HL-60 (cell line): ENCODE measurements around the gene AZU1.

Source experiments
- DNase-seq, 2 experiments: peaks; one replicate each; pipeline ENCODE4 v3.0.0-alpha.2; 2010 to 2020; ENCODE audit warnings: low read depth in 1 of 2, low spot score in 1 of 2
- H3K27ac ChIP-seq: fragments of 250-450 bp; sonication (Bioruptor Pico); replicated peaks from 2 replicates; pipeline ENCODE4 v1.5.1; 2020; ENCODE audit warnings: mild to moderate bottlenecking, moderate library complexity
- H3K27me3 ChIP-seq: fragments of 250-450 bp; sonication (Bioruptor Pico); 2 replicates; pipeline ENCODE4 v1.5.1; 2021; ENCODE audit warnings: mild to moderate bottlenecking, moderate library complexity; ENCODE audit not compliant: insufficient read depth, poor library complexity, severe bottlenecking
- H3K4me3 ChIP-seq: replicated peaks from 2 replicates; pipeline ENCODE4 v1.5.1; 2011; ENCODE audit warnings: mild to moderate bottlenecking, control low read depth, low read length; ENCODE audit not compliant: insufficient read depth
- CTCF ChIP-seq: IDR thresholded peaks from one replicate; pipeline ENCODE4 v1.5.1; 2011; ENCODE audit warnings: low read length, control low read depth, inconsistent platforms; ENCODE audit not compliant: insufficient read depth
- GABPA ChIP-seq: IDR thresholded peaks from 2 replicates; pipeline ENCODE4 v1.6.1; 2012; ENCODE audit warnings: low read depth
- POLR2AphosphoS5 ChIP-seq: IDR thresholded peaks from 2 replicates; pipeline ENCODE4 v1.6.1; 2012; ENCODE audit warnings: low read depth
- REST ChIP-seq: IDR thresholded peaks from 2 replicates; pipeline ENCODE4 v1.6.1; 2012; ENCODE audit warnings: low read depth; ENCODE audit not compliant: insufficient replicate concordance
- SPI1 ChIP-seq: IDR thresholded peaks from 2 replicates; pipeline ENCODE4 v1.6.1; 2012; ENCODE audit warnings: low read depth, mild to moderate bottlenecking, borderline replicate concordance

AZU1 gene

GRCh38 chr19:812049-812746 lies 15.4 kb upstream of the AZU1 start:
- no peak overlapping the region for H3K4me3 ChIP-seq
- H3K27me3 ChIP-seq: no peaks in the 10 kb centered on the region
- H3K27ac ChIP-seq: peak overlapping the region; percentile 62
- TF ChIP-seq GABPA (no peak), REST (no peak), POLR2AphosphoS5 (peak; percentile 98), SPI1 (peak; percentile 97)
- DNase-seq: peak; percentile 60 to 91

GRCh38 chr19:812747-813218 lies 14.9 kb upstream of the AZU1 start:
- TF ChIP-seq SPI1: no peak
- no peak for TF ChIP-seq GABPA
- no peak overlapping the region for H3K27ac ChIP-seq
- peak in 1 of 2 experiments; percentile 39 for DNase-seq
- H3K27me3 ChIP-seq: no peaks in the 10 kb centered on the region
- H3K4me3 ChIP-seq: no peak overlapping the region

- TF ChIP-seq POLR2AphosphoS5 (peak; percentile 36; the same call in 1 of the 2 replicates), REST (no peak)
- Histone ChIP-seq H3K27ac (no peak overlapping the region), H3K4me3 (no peak overlapping the region), H3K27me3 (no peaks in the 10 kb centered on the region)
- peak in 1 of 2 experiments; percentile 33 for DNase-seq
Observed at GRCh38 chr19:813219-814151, 14.2 kb upstream of the AZU1 start.

- peak in 1 of 2 experiments; percentile 63 for DNase-seq
- no peak overlapping the region for H3K27ac ChIP-seq
- H3K27me3 ChIP-seq: no peaks in the 10 kb centered on the region
- H3K4me3 ChIP-seq: no peak overlapping the region
- TF ChIP-seq GABPA (no peak), REST (no peak), POLR2AphosphoS5 (peak; percentile 82), CTCF (no peak), SPI1 (no peak)
Observed at GRCh38 chr19:814152-815078, 13.2 kb upstream of the AZU1 start.
